Epithelial cell of esophagus (primary cell): ENCODE data around the gene CP.

Experiments
- DNase-seq: peaks from one replicate; pipeline ENCODE4 v3.0.0; 2010; ENCODE audit warnings: low read depth
- H3K4me3 ChIP-seq: 2 replicates; pipeline ENCODE4 v1.5.1; 2011; ENCODE audit warnings: mild to moderate bottlenecking, low read length, control low read depth
- TF ChIP-seq, protein P1 (sequence below): IDR thresholded peaks from 2 replicates; pipeline ENCODE4 v1.5.1; 2011; ENCODE audit warnings: low read depth, mild to moderate bottlenecking, low read length, control low read depth, inconsistent platforms; ENCODE audit not compliant: insufficient read depth; ENCODE audit errors: missing control alignments

Gene CP

DNA sequence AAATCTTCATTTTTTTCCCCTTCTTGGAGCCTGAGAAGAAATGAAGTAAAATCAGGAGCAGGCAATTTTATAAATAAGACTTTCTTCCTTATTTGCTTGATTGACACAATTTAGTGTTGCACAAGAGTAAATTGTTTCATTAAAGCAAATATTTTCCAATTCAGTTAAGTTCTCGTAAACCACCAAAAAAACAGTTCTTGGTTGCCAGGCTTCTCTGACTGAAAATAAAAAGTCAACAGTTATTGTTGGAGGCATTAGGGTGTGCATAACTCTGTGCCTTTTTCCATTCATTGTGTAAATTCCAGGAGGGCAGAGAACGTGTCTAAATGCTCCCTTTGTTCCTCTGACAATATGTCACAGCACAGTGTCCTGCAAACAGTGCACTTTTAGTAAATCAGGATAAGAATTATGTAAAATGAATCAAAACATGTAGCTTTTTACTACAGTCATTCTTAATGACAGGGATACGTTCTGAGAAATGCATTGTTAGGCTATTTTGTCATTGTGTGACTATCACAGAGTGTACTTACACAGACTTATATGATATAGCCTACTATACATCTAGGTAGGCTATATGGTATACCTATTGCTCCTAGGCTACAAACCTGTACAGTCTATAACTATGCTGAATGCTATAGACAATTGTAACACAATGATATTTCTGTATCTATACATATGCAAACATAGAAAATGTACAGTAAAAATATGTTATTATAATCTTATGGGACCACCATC is at the start of gene CP:
CP (minus strand) TSS at position 47 of the 735 bp plus-strand sequence; CDS start at position 10, 37 bp downstream.
- DNase-seq = no peak
- no peak within 1 kb of the TSS for H3K4me3 ChIP-seq
- TF ChIP-seq, protein P1, sequence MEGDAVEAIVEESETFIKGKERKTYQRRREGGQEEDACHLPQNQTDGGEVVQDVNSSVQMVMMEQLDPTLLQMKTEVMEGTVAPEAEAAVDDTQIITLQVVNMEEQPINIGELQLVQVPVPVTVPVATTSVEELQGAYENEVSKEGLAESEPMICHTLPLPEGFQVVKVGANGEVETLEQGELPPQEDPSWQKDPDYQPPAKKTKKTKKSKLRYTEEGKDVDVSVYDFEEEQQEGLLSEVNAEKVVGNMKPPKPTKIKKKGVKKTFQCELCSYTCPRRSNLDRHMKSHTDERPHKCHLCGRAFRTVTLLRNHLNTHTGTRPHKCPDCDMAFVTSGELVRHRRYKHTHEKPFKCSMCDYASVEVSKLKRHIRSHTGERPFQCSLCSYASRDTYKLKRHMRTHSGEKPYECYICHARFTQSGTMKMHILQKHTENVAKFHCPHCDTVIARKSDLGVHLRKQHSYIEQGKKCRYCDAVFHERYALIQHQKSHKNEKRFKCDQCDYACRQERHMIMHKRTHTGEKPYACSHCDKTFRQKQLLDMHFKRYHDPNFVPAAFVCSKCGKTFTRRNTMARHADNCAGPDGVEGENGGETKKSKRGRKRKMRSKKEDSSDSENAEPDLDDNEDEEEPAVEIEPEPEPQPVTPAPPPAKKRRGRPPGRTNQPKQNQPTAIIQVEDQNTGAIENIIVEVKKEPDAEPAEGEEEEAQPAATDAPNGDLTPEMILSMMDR = no peak

DNA sequence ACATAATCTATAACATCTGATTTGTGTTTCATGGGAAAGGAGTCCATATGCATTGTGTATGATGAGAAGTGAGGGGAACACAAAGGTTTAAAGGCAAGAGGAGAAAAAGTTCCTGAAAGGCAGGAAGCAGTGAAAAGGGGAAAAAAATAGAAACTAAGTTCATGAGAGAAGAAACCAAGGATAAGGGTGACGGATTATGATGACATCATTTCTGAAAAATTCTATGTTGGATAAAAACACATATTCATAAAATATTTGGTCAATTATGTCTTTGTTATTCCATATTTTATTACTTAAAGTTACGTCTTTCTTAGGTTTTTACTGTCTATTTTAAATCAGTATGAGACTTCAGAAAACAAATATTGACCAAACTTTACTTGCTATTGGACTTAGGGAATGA is 48.6 kb upstream of the CP start:
- TF ChIP-seq, protein P1 = no peak
- H3K4me3 ChIP-seq = no peak overlapping the region
- no peak for DNase-seq

DNA sequence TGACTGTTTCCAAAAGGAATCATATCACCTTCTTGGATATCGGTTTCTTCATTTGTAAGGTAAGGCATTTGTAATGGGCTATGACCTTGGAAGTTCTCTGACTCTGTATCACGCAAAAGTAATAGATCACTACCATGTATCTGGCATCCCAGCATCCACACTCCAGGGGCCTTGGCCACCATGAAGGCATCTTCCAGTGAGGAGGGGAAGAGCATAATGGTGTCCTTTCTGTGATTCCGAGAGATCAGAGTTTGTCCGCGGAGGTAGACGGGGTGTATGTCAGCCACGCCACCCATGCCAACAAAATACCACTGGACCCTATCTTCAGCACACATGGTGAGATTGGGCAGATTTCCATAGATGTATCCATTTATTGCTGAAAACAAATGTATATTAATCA is 48.1 kb upstream of the CP start:
- no peak for DNase-seq
- no peak overlapping the region for H3K4me3 ChIP-seq
- TF ChIP-seq, protein P1 = no peak

DNA sequence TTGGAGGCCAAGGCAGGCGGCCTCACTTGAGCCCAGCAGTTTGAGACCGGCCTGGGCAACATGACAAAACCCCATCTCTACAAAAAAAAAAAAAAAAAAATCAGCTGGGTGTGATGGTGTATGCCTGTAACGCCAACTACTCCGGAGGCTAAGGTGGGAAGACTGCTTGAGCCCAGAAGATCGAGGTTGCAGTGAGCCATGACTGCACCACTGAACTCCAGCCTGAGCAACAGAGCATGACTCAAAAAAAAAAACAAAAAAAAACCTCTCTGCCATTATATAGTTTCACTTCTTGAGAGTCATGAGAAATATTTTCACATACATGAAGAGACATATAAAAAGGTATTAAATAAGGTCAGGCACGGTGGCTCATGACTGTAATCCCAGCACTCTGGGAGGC is 45.9 kb upstream of the CP start:
- no peak overlapping the region for H3K4me3 ChIP-seq
- TF ChIP-seq, protein P1 = no peak
- no peak for DNase-seq

DNA sequence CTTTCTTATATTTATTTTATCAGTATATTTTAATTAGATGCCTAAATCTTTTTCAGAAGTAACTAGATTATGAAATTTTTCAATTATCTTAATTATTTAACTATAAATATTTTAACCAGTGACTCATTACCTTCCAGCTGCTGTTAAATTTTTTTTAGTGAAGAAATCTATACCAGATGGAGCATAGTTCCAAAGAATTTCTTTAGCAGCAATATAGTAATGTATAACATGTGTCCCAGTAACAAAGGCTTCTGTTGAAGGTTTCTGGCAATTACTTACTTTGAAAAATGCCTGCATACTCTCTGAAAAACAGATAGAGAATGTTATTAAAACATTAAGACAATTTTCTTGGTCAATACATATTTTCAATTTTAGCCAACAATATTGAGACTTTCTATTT is 45.1 kb upstream of the CP start:
- DNase-seq = no peak
- TF ChIP-seq, protein P1 = no peak
- H3K4me3 ChIP-seq = no peak overlapping the region

DNA sequence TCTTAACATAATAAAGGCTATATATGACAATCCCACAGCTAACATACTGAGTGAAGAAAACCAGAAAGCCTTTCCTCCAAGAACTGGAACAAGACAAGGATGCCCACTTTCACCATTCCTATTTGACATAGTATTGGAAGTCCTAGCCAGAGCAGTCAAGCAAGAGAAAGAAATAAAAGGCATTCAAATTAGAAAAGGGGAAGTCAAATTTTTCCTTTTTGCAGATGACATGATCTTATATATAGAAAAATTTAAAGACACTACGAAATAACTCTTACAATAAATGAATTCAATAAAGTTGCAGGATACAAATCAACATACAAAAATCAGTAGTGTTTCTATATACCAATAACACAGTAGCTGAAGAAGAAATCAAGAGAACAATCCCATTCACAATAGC is 42.2 kb upstream of the CP start:
- TF ChIP-seq, protein P1 = no peak
- no peak overlapping the region for H3K4me3 ChIP-seq
- no peak for DNase-seq

DNA sequence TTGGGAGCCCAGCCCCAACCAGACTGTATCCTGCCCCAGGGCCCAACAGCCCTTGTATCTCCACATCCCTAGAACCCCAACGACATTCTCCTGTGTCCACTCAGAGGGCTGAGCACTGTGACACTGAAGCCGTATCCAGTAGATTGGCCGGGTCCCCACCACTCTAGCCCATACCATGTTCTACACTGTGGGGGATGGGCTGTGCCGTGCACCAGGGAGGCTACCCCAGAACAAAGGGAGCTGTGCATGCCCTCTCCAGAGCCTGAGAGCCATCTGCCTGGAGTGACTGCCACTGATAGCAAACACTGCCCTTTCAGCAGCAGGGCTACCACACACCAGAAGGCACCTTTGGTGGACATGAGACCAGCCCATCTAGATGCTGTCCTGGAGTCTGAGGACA is 37.1 kb upstream of the CP start:
- DNase-seq = no peak
- H3K4me3 ChIP-seq = no peak overlapping the region
- TF ChIP-seq, protein P1 = no peak
